Adrenal gland (tissue), 5 donors: ENCODE data around the gene NFATC1.

Experiments used
- CTCF ChIP-seq, 6 experiments: fragments of 450-650 bp in 4 of 6; fragments of 200-600 bp in 2 of 6; sonication (generic) in 1 of 6; IDR thresholded peaks; 1 replicate in 5 of 6; 2 replicates in 1 of 6; pipeline versions ENCODE4 v1.5.1 to v1.8.0; 2016 to 2021; ENCODE audit warnings: antibody characterized with exemption in 6 of 6, mild to moderate bottlenecking in 2 of 6, moderate library complexity in 1 of 6
- POLR2A ChIP-seq, 2 donors: fragments of 450-650 bp; IDR thresholded peaks; one replicate each; pipeline ENCODE4 v1.6.1; 2017; ENCODE audit warnings: antibody characterized with exemption in 2 of 2, mild to moderate bottlenecking in 2 of 2, moderate library complexity in 1 of 2
- donor health status: DM: no; HTN: no; CAD: no.

- no peak for TF ChIP-seq POLR2A (IDR thresholded peaks at IDR 0.05)
- TF ChIP-seq CTCF (IDR thresholded peaks at IDR 0.05) = no peak
These were observed 137.4 kb downstream of the NFATC1 start for GRCh38 chr18:79533146-79533545.
